ENCODE results near the gene DGCR6L.
"Not testable (repeated sequence)": the region's sequence is repeated elsewhere in the genome, so short reads cannot be mapped to it uniquely, and the experiment has no call there.

DGCR6L gene

DNA sequence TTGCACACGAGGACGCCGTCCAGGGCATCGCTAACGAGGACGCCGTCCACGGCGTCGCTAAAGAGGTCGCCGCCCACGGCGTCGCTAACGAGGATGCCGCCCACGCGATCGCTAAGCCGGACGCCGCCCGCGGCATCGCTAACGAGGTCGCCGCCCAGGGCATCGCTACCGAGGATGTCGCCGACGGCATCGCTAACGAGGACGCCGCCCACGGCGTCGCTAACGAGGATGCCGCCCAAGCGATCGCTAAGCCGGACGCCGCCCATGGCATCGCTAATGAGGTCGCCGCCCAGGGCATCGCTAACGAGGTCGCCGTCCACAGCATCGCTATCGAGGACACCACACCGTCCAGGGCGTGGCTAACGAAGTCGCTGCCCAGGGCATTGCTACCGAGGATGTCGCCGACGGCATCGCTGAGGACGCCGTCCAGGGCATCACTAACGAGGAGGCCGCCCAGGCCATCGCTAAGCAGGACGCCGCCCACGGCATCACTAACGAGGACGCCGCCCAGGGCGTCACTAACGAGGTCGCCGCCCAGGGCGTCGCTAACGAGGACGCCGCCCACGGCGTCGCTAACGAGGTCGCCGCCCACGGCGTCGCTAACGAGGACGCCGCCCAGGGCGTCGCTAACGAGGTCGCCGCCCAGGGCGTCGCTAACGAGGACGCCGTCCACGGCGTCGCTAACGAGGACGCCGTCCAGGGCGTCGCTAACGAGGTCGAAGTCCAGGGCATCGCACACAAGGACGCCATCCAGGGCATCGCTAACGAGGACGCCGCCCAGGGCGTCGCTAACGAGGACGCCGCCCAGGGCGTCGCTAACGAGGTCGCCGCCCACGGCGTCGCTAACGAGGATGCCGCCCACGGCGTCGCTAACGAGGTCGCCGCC, 41.2 kb upstream of the DGCR6L start:
- H4K20me1 ChIP-seq (ENCODE audit: insufficient read depth, low read length), result not testable (repeated sequence)

DNA sequence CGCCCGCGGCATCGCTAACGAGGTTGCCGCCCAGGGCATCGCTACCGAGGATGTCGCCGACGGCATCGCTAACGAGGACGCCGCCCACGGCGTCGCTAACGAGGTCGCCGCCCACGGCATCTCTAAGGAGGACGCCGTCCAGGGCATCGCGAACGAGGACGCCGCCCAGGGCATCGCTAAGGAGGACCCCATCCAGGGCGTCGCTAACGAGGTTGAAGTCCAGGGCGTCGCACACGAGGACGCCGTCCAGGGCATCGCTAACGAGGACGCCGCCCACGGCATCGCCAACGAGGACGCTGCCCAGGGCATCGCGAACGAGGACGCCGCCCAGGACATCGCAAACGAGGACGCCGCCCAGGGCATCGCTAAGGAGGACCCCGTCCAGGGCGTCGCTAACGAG, 40.4 kb upstream of the DGCR6L start:
- not testable (repeated sequence) for H3K4me2 ChIP-seq (ENCODE audit: insufficient read depth, low read length); H3K27me3 ChIP-seq (ENCODE audit: insufficient read depth, low read length, poor library complexity); H2AFZ ChIP-seq (ENCODE audit: low read depth, low read length); H3K4me1 ChIP-seq (ENCODE audit: insufficient read depth, low read length); H4K20me1 ChIP-seq (ENCODE audit: insufficient read depth, low read length); H3K9ac ChIP-seq (ENCODE audit: low read depth, low read length); DNase-seq; ATAC-seq (ENCODE audit: insufficient read depth, low read depth); H3K9me3 ChIP-seq (ENCODE audit: insufficient read depth, low read length, severe bottlenecking); H3K27ac ChIP-seq (ENCODE audit: low read length); H3K79me2 ChIP-seq (ENCODE audit: insufficient read depth, low read length); H3K36me3 ChIP-seq (ENCODE audit: insufficient read depth, low read length); H3K4me3 ChIP-seq (ENCODE audit: low read depth in 1 of 2, low read length in 2 of 2)

More for the DNA sequence above, 41.2 kb upstream of the DGCR6L start:
- H3K9me3 ChIP-seq (ENCODE audit: insufficient read depth, low read length, severe bottlenecking); H3K27me3 ChIP-seq (ENCODE audit: insufficient read depth, low read length, poor library complexity); H3K36me3 ChIP-seq (ENCODE audit: insufficient read depth, low read length); H3K79me2 ChIP-seq (ENCODE audit: insufficient read depth, low read length); H3K27ac ChIP-seq (ENCODE audit: low read length); H2AFZ ChIP-seq (ENCODE audit: low read depth, low read length); H3K9ac ChIP-seq (ENCODE audit: low read depth, low read length); ATAC-seq (ENCODE audit: insufficient read depth, low read depth); DNase-seq; H3K4me3 ChIP-seq (ENCODE audit: low read depth in 1 of 2, low read length in 2 of 2); H3K4me1 ChIP-seq (ENCODE audit: insufficient read depth, low read length); H3K4me2 ChIP-seq (ENCODE audit: insufficient read depth, low read length): not testable (repeated sequence)

GRCh38 chr22:20358503-20359239, 38.8 kb upstream of the DGCR6L start:
- H3K27me3 ChIP-seq (ENCODE audit: insufficient read depth, low read length, poor library complexity); H3K9me3 ChIP-seq (ENCODE audit: insufficient read depth, low read length, severe bottlenecking); H3K4me1 ChIP-seq (ENCODE audit: insufficient read depth, low read length); H3K4me3 ChIP-seq (ENCODE audit: low read depth in 1 of 2, low read length in 2 of 2); H3K79me2 ChIP-seq (ENCODE audit: insufficient read depth, low read length); H3K36me3 ChIP-seq (ENCODE audit: insufficient read depth, low read length); H4K20me1 ChIP-seq (ENCODE audit: insufficient read depth, low read length); ATAC-seq (ENCODE audit: insufficient read depth, low read depth); H2AFZ ChIP-seq (ENCODE audit: low read depth, low read length); H3K4me2 ChIP-seq (ENCODE audit: insufficient read depth, low read length); H3K9ac ChIP-seq (ENCODE audit: low read depth, low read length); H3K27ac ChIP-seq (ENCODE audit: low read length); DNase-seq: not testable (repeated sequence)

- not testable (repeated sequence) for H3K9ac ChIP-seq (ENCODE audit: low read depth, low read length); H3K4me2 ChIP-seq (ENCODE audit: insufficient read depth, low read length); H3K79me2 ChIP-seq (ENCODE audit: insufficient read depth, low read length); H4K20me1 ChIP-seq (ENCODE audit: insufficient read depth, low read length); H3K9me3 ChIP-seq (ENCODE audit: insufficient read depth, low read length, severe bottlenecking); H3K27ac ChIP-seq (ENCODE audit: low read length); H3K4me1 ChIP-seq (ENCODE audit: insufficient read depth, low read length); H2AFZ ChIP-seq (ENCODE audit: low read depth, low read length); H3K27me3 ChIP-seq (ENCODE audit: insufficient read depth, low read length, poor library complexity); ATAC-seq (ENCODE audit: insufficient read depth, low read depth); H3K4me3 ChIP-seq (ENCODE audit: low read depth in 1 of 2, low read length in 2 of 2); DNase-seq; H3K36me3 ChIP-seq (ENCODE audit: insufficient read depth, low read length)
Measured at GRCh38 chr22:20357967-20358366, 38.1 kb upstream of the DGCR6L start.

- not testable (repeated sequence) for H3K4me2 ChIP-seq (ENCODE audit: insufficient read depth, low read length); ATAC-seq (ENCODE audit: insufficient read depth, low read depth); H3K9me3 ChIP-seq (ENCODE audit: insufficient read depth, low read length, severe bottlenecking); H3K27me3 ChIP-seq (ENCODE audit: insufficient read depth, low read length, poor library complexity); H3K27ac ChIP-seq (ENCODE audit: low read length); H2AFZ ChIP-seq (ENCODE audit: low read depth, low read length); H3K4me3 ChIP-seq (ENCODE audit: low read depth in 1 of 2, low read length in 2 of 2); H3K4me1 ChIP-seq (ENCODE audit: insufficient read depth, low read length); H3K79me2 ChIP-seq (ENCODE audit: insufficient read depth, low read length); H3K9ac ChIP-seq (ENCODE audit: low read depth, low read length); DNase-seq; H4K20me1 ChIP-seq (ENCODE audit: insufficient read depth, low read length); H3K36me3 ChIP-seq (ENCODE audit: insufficient read depth, low read length)
Measured at GRCh38 chr22:20356906-20357305, 37.0 kb upstream of the DGCR6L start.

DNA sequence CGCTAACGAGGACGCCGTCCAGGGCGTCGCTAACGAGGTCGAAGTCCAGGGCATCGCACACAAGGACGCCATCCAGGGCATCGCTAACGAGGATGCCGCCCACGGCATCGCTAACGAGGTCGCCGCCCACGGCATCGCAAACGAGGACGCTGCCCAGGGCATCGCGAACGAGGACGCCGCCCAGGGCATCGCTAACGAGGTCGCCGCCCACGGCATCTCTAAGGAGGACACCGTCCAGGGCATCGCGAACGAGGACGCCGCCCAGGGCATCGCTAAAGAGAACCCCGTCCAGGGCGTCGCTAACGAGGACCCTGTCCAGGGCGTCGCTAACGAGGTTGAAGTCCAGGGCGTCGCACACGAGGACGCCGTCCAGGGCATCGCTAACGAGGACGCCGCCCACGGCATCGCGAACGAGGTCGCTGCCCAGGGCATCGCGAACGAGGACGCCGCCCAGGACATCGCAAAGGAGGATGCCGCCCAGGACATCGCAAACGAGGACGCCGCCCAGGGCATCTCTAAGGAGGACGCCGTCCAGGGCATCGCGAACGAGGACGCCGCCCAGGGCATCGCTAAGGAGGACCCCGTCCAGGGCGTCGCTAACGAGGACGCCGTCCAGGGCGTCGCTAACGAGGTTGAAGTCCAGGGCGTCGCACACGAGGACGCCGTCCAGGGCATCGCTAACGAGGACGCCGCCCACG, 36.2 kb upstream of the DGCR6L start:
- H4K20me1 ChIP-seq (ENCODE audit: insufficient read depth, low read length); H2AFZ ChIP-seq (ENCODE audit: low read depth, low read length); H3K4me2 ChIP-seq (ENCODE audit: insufficient read depth, low read length); ATAC-seq (ENCODE audit: insufficient read depth, low read depth); H3K4me3 ChIP-seq (ENCODE audit: low read depth in 1 of 2, low read length in 2 of 2); DNase-seq; H3K27ac ChIP-seq (ENCODE audit: low read length); H3K4me1 ChIP-seq (ENCODE audit: insufficient read depth, low read length); H3K9ac ChIP-seq (ENCODE audit: low read depth, low read length); H3K36me3 ChIP-seq (ENCODE audit: insufficient read depth, low read length); H3K9me3 ChIP-seq (ENCODE audit: insufficient read depth, low read length, severe bottlenecking); H3K79me2 ChIP-seq (ENCODE audit: insufficient read depth, low read length); H3K27me3 ChIP-seq (ENCODE audit: insufficient read depth, low read length, poor library complexity): not testable (repeated sequence)
